Hindlimb muscle (tissue), 1 donor: ENCODE data around the gene FGFR3. TPM values are rescaled to one million over a fixed set of nuclear protein-coding genes. Genes with fewer than 3 reads are reported as not detected.
A peak's percentile ranks its signal among the peaks of the same experiment; 100 is the strongest.

ENCODE experiments used
- DNase-seq: peaks from one replicate; pipeline ENCODE4 v3.0.0-alpha.2; 2013
- polyA plus RNA-seq: library from polyadenylated mRNA; unstranded; fragments of 120-200 nt; gene quantifications from one replicate; pipeline ENCODE4 v1.2.1, GENCODE V29; 2013; ENCODE audit not compliant: insufficient read length

The FGFR3 gene
- polyA plus RNA-seq, 1 donor = 1.8 TPM

DNA sequence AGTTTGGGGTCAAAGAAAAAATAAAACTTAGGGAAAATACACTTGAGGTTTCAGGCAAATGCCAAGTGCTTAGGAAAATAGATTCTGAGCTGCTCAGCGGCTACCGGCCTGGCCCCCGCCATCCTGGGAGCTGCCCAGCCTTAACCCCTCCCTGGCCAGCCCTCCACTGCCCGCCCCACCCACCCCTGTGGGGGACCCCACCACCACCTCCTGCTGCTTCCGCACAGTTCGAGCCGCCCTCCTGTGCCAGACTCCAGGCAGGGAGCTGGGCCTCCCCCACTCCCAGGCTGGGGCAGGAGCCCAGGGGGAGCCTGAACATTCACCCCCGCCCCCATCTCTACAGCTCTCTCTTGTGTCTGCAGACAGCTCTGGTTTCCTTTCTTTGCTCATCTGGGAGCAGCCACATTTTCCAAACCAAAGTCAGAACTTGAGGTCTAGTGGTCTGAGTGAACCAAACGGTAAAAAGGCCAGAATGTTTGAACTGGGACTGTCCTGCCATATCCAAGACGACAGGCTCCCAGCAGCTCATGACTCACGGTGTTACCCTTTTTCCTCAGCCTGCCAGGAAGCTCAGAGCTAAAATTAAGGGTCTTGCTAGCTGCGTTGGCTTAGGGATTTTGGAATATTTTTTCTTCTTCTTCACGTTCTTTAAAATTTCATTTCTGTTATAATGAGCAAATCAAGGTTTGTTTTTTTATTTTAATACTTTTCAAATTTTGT is 4.7 kb upstream of the FGFR3 start:
- no peak for DNase-seq

GRCh38 chr4:1789552-1789951 is 3.5 kb upstream of the FGFR3 start:
- DNase-seq = no peak

DNA sequence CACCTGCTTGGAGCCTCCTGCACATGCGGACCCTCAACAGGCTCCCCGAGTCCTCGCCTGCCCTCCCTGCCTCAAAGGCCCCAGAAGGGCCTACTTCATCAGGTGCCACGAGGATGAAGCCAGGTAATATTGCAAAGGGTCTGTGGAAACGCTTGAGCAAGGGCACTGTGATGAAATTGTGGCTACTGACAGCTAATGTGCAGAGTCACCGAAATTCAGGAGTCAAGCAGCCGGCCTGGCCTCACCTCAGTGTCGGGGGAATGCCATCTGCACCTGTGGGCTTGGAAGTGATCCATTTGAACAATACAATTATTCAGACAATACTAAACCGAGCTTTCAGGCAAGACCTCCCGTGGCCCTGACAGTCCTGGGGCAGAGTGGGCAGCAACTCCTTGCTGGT is 3.1 kb upstream of the FGFR3 start:
- DNase-seq = no peak

DNA sequence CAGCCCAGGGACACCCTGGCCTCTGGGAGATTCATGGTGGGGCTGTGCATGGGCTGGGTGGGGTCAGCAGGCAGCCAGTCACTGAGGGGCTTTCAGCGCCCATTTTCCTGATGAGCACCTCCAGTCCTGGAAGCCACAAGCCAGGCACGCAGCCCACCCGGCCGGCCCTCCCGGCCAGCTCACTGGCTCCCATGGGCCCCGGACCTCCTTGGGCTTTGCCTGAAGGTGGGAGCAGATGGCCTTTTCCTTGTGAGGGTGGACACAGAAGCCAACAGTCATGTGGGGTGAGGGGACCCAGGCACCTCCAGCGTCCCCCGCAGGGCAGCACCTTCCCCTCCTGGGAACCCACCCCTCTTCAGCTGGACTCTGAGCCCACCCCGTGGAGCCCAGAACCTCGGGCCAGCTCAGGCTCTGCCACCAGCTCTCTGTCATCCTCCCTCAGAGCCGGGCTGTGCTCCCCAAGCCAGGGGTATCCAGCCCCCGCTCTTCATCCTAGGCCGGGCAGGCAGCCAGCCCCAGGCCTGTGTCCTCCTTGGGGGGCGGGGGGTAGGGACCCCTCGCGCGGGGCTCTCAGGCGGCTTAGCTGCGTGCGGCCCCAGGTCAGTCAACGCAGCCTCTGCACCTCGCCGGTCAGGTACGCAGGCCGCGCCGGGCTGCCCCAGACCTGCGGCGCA is 798 bp upstream of the FGFR3 start:
- DNase-seq = no peak

DNA sequence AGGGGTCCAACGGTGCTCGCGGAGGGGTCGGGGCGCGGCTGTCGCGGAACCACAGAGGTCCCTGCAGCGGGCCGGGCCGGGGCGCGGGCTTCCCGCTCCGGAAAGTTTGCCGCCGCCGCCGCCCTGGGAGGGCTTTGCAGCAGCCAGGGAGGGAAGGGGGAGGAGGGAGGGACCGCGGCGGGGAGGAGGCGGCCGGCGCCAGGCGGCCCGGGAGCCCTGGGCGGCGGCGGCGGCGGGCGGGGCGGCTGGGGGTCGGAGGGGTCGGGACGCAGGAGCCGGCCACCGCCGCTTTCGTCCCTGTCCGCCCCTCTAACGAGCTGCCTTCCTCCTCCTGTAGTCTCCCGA is 375 bp downstream of the FGFR3 start:
- peak; percentile 28 for DNase-seq

DNA sequence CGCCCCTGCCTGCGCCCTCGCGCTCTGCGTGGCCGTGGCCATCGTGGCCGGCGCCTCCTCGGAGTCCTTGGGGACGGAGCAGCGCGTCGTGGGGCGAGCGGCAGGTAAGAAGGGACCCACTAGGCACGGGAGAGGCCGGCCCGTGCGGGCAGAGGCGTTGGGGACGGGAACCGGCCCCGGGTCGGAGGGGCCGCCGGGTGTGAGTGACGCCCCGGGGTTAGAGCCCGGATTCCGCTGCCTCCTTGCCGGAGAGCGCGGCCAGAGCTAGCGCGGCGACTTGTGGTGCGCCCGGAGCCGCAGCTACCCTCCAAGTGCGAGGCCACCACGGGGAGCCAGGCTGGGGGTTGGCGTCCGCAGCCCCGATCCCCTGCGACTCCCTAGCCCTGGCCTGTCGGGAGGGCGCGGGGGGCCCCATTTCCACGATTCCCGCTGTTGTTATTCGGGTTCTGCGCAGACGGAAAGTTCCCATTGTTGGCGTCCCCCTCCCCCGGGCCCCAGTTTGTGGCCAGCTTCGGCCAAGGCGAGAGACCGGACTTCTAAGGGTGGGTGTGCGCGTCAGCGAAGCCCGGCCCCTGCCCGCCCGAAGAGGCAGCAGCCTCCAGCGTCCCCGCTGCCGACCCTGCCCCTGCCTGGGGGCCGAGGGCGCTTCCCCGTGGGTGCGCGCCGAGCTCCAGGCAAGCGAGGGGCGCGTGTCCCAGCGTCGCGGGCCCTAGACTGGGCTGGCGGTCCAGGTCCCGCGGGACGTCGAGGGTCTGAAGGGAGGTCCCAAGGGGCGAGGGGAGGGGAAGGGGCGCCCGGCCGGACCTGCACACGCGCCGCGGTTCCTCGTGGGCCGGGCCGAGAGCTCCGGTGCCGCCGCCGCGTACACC is 1.1 kb downstream of the FGFR3 start:
- no peak for DNase-seq

DNA sequence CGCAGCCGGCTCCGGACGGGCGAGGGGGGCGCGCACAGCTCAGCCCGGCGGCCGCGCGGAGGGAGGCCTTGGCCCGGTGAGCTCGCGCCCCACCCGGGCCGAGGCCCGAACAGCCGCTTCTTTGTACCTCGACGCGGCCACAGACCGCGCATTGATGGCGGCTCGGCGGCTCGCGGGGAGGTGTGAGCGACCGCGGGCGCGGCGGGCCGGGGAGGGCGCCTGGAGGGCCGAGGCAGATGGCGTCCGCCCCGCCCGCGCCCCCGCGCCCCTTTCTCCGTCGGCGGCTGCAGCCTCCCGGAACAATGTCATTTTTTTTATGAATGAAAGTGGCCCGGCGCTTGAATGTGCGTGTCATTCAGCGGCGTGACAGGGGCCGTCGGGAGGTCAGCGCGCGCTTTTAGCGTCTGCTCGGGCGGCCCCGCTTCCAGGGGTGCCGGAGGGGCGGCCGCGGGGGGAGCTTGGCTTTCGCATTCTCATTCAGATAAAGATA is 1.8 kb downstream of the FGFR3 start:
- no peak for DNase-seq

DNA sequence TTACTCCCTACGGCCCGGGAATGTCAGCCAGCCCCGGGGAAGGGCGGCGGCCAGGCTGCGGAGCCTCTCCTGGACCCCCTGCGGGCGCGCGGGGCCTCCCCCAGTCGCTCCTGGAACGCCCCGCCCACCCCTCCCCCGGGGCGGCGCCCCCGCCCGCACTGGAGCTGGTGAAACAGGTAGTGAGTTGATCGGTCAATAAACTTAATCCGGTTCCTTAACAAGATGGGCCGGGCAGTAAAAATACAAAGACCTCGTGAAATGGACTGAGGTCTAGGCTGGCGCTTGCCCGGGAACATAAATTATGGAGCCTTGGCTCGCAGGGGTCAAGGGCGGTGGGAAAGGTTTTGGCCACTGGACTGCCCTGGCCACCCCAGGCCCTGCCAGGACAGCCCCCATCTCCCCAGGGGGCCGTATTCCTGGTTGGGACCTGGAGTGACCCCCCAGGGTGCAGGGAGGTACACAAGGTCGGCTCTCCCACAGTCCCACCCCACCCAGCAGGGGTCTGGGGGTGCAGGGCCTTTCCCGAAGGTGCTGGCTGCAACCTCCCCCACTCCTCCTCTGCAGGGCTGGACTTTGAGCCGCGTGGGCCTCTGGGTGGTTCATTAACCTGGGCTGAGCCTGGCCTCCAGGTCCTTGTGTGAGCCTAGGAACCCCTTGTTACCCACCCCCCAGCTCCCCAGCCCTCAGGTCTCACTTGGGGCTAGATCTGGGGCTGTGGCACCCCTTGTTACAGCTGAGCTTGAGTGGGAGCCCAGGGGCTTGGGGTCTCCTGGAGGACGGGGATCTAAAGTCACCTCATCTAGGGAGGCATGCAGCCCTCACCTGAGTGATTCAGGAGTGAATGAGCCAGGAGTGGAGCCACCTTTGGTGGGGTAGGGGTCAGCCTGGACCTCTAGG is 2.5 kb downstream of the FGFR3 start:
- no peak for DNase-seq

- no peak for DNase-seq
Observed at GRCh38 chr4:1796486-1797204, 3.6 kb downstream of the FGFR3 start.

GRCh38 chr4:1797298-1797860 is 4.3 kb downstream of the FGFR3 start:
- no peak for DNase-seq

DNA sequence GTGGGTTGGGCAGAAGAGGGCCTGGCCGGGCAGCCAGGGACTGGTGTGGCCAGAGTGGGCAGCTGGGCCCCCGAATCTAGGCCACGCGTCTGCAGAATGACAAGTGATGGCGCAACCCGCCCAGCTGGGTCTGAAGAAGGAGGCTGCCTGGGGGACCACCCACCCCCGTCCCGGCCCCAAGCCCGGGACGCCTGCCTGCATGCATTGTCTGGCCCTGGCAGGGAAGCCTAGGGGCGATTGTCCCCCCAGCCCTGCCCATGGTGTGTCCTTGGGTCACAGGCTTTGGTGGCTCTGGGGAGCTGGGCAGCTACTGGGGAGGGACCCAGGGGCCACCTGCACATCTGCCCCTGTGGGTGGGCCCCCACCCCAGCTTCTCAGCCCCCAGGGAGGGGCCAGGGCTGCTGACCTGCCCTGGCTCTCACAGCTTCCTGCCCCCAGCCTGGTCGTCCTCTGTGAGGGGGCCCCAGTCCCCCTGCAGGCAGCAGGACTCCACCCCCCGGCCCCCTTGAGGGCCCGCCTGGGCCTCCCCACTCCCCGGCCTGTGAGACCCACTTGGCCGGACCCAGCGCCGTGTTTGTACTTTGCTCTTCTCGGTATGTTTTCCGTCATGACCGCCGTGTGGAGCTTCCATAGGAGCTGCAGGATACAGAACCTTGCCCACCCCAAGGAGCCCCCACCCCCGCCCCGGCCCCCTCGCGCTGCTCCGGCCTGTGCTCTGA is 4.9 kb downstream of the FGFR3 start:
- DNase-seq = no peak

- DNase-seq = no peak
Observed at GRCh38 chr4:1798580-1799386, 5.7 kb downstream of the FGFR3 start.

DNA sequence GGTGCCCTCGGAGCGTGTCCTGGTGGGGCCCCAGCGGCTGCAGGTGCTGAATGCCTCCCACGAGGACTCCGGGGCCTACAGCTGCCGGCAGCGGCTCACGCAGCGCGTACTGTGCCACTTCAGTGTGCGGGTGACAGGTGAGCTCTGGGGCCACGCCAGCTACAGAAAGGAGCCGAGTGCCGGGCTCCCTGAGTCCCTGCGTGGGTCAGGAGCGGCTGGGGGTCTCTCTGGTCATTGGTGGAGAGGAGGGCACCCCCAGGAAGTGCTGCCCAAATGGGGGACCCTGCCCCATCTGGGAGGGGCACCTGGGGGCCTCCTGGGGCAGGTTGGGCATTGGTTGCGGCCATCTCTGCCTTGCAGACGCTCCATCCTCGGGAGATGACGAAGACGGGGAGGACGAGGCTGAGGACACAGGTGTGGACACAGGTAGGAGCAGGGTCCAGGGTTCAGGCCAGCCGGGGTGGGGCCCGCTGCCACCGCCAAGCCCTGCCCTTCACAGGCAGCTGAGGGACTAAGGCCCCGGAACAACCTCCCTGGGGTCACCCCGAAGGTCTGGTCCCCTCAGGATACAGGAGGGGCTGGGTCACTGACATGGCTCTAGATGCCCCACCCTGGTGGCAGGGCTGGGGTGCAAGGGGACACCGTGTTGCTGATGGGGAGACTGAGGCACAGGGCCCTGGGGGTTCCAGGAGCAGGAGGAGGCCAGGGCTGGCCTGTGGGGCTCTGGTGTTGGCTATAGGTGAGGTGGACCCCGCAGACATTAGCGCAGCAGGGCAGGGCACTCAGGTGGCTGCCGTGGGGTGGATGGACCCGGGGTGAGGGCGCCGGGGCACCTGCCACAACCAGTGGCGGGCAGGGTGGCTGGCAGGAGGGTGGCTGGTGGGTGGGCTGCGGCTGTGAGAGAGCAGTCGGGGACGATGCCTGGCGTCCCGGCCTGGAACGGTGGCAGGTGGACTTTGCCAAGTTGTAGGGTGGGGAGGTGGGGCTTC is 6.6 kb downstream of the FGFR3 start:
- DNase-seq = no peak

DNA sequence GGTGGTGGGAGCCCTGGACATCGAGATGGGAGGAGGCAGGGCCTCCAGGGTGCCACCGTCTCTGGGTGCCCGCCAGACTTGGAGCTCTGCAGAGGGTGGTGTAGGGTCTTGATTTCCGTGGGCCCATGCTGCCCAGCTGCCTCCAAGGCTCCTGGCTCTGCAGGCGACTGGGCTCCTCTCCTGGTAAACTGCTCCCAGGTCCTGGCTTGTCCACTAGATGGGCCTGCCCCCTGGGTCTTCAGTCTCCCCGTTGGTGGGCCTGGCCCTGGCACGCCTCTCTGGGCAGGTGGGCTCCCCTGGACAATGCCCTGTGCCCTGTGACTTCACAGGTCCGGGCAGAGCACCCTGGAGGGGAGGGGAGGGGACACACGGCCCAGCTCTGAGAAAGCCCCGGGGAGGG is 7.7 kb downstream of the FGFR3 start:
- DNase-seq = no peak

GRCh38 chr4:1801286-1801958 is 8.3 kb downstream of the FGFR3 start:
- DNase-seq = no peak

- DNase-seq = no peak
Observed at GRCh38 chr4:1802151-1802715, 9.1 kb downstream of the FGFR3 start.

GRCh38 chr4:1802720-1803522 is 9.8 kb downstream of the FGFR3 start:
- no peak for DNase-seq
